ENCODE measurements around the gene PIP5KL1.

GRCh38 chr9:127943731-127944144 lies 13.2 kb upstream of the PIP5KL1 start:
- TF ChIP-seq CTCF (conservative IDR thresholded peaks at IDR 0.05; ENCODE audit: low read depth, low read length) (peak; percentile 94), EZH2 (IDR thresholded peaks at IDR 0.05; ENCODE audit: borderline replicate concordance, low read depth, low read length, poor library complexity, severe bottlenecking) (no peak)

Data from A673 (cell line).